GM12864 (cell line): ENCODE measurements around the gene CLK2.
"Not testable (repeated sequence)": the region's sequence is repeated elsewhere in the genome, so short reads cannot be mapped to it uniquely, and the experiment has no call there.

Experiments
- DNase-seq: peaks from one replicate; pipeline ENCODE4 v3.0.0-alpha.2; 2011; ENCODE audit warnings: low read depth
- H3K4me3 ChIP-seq: 2 replicates; pipeline ENCODE4 v1.5.1; 2011; ENCODE audit warnings: mild to moderate bottlenecking, low read depth, low read length, control low read depth
- CTCF ChIP-seq: IDR thresholded peaks from 2 replicates; pipeline ENCODE4 v1.5.1; 2011; ENCODE audit warnings: low read depth, mild to moderate bottlenecking, moderate library complexity, low read length, control low read depth, inconsistent platforms; ENCODE audit errors: missing control alignments

Gene CLK2

GRCh38 chr1:155296661-155297060 lies 23.4 kb upstream of the CLK2 start:
- H3K4me3 ChIP-seq: no peak overlapping the region
- TF ChIP-seq CTCF: no peak
- no peak for DNase-seq

- no peak for DNase-seq
- H3K4me3 ChIP-seq: no peak overlapping the region
- TF ChIP-seq CTCF: no peak
Measured at GRCh38 chr1:155295942-155296267, 22.6 kb upstream of the CLK2 start.

DNA sequence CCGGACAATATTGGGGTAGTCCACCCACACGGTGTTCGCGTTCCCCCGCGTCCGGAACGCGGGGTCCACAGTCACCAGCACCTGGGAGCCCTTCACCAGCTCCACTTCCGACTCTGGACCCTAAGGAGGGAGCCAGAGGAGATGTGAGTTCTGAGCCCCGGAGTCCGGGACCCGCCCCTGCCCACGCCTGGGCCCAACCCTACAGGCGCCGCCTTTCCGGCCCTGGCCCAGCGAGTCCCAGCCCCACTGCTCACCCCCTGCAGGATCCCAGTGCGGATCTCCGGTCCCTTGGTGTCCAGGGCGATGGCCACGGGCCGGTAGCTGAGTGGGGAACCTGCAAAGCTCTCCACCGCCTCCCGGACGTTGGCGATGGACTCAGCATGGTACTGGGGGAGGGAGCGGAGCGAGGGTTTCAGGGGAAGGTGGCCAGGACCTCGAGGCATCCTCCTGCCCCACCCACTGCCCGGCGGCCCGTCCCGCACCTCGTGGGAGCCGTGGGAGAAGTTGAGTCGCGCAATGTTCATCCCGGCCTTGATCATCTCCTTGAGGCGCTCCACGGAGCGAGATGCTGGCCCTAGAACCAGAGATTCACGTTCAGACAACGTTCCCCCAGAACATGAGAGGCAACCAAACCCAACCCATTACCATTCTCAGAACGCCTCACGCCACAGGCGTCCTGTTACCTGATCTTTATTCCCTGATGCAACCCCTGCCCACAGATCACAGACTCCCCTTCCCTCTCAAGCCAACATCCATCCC lies 22.1 kb upstream of the CLK2 start:
- no peak overlapping the region for H3K4me3 ChIP-seq
- no peak for TF ChIP-seq CTCF
- DNase-seq: no peak

- no peak overlapping the region for H3K4me3 ChIP-seq
Measured at GRCh38 chr1:155294520-155295182, 21.3 kb upstream of the CLK2 start.

GRCh38 chr1:155293086-155293749 lies 19.9 kb upstream of the CLK2 start:
- DNase-seq: no peak
- no peak overlapping the region for H3K4me3 ChIP-seq
- no peak for TF ChIP-seq CTCF

More at GRCh38 chr1:155294520-155295182, 21.3 kb upstream of the CLK2 start:
- no peak for DNase-seq
- TF ChIP-seq CTCF: no peak

DNA sequence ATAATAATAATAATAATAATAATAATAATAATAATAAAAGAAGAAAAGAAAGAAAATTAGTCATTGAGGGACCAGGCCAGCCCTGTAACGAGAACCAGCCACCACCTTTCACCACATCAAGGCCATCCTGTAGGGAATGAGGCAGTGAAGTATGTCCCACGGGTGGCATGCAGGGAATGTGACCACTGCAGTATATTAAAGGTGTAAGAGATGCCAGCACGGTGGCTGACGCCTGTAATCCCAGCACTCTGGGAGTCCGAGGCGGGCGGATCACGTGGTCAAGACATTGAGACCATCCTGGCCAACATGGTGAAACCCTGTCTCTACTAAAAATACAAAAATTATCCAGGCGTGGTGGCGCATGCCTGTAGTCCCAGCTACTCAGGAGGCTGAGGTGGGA lies 17.7 kb upstream of the CLK2 start:
- not testable (repeated sequence) for DNase-seq, H3K4me3 ChIP-seq

DNA sequence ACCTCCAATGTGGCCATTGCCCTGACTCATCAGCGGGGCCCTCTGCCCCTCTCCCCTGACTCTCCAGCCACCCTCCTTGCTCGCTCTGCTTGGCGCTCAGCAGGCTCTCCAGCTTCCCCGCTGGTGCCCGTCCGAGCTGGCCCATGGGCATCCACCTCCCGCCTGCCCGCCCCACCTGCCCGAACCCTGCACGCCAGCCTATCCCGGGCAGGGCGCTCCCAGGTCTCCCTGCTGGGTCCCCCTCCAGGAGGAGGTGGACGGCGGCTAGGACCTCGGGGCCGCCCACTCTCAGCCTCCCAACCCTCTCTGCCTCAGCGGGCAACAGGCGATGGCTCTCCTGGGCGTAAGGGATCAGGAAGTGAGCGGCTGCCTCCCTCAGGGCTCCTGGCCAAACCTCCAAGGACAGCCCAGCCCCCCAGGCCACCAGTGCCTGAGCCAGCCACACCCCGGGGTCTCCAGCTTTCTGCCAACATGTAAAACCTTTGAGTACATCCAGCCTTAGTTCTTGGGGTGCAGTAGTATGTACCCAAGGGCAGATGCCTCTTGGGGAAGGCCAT lies 14.8 kb upstream of the CLK2 start:
- no peak for DNase-seq
- H3K4me3 ChIP-seq: no peak overlapping the region
- no peak for TF ChIP-seq CTCF
